Endothelial cell of umbilical vein (primary cell): ENCODE results near the gene ACSS2.

Source experiments
- CTCF ChIP-seq, 2 donors: IDR thresholded peaks; 1 replicate in 1 of 2; 2 replicates in 1 of 2; pipeline ENCODE4 v1.5.1; 2011; ENCODE audit warnings: low read length in 2 of 2, mild to moderate bottlenecking in 2 of 2, moderate library complexity in 2 of 2, control low read depth in 1 of 2, inconsistent platforms in 1 of 2, low read depth in 1 of 2; ENCODE audit not compliant: insufficient read depth in 1 of 2; ENCODE audit errors: extremely low read depth in 1 of 2
- EZH2 ChIP-seq: IDR thresholded peaks from 2 replicates; pipeline ENCODE4 v1.6.1; 2012; ENCODE audit warnings: borderline replicate concordance, low read depth, mild to moderate bottlenecking, moderate library complexity, low read length, inconsistent platforms; ENCODE audit not compliant: severe bottlenecking
- FOS ChIP-seq: IDR thresholded peaks from 2 replicates; pipeline ENCODE4 v1.6.1; 2011; ENCODE audit warnings: mild to moderate bottlenecking, low read length, moderate library complexity, borderline replicate concordance; ENCODE audit not compliant: insufficient read depth
- JUN ChIP-seq: IDR thresholded peaks from 2 replicates; pipeline ENCODE4 v1.6.1; 2011; ENCODE audit warnings: borderline replicate concordance, low read depth; ENCODE audit not compliant: insufficient read length, insufficient read depth
- MAX ChIP-seq: IDR thresholded peaks from 2 replicates; pipeline ENCODE4 v1.6.1; 2011; ENCODE audit not compliant: insufficient read depth, insufficient read length
- MYC ChIP-seq: IDR thresholded peaks from one replicate; pipeline ENCODE4 v1.6.1; 2011; ENCODE audit warnings: mild to moderate bottlenecking, low read depth, low read length
- POLR2A ChIP-seq: IDR thresholded peaks from 2 replicates; pipeline ENCODE4 v1.6.1; 2012; ENCODE audit warnings: low read depth, mild to moderate bottlenecking, control low read depth, low read length
- POLR2AphosphoS5 ChIP-seq: IDR thresholded peaks from 2 replicates; pipeline ENCODE4 v1.6.1; 2012; ENCODE audit warnings: low read depth, mild to moderate bottlenecking, control low read depth, low read length, moderate library complexity; ENCODE audit not compliant: insufficient read depth

DNA sequence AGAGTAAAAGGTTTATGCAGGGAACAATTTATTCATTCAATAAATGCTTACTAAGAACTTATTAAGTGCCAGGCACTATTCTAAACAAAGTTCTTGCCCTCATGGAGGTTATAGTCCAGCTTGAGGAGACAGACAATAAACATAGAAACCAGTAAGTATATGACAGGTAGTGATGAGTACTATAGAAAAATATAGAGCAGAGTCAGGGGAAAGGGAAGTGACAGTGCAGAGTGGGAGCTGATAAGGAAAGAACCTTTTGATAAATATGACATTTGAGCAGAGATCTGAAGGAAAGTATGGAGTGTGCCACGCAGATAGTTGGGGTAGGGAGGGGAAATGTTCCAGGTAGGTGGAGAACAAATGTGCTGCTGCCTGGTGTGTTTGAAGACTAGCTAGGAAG is 12.1 kb downstream of the ACSS2 start:
- TF ChIP-seq JUN (no peak), POLR2A (no peak), EZH2 (no peak), CTCF (IDR thresholded peaks at IDR 0.05; ENCODE audit: extremely low read depth in 1 of 2, insufficient read depth in 1 of 2, low read depth in 1 of 2, low read length in 2 of 2) (no peak), POLR2AphosphoS5 (no peak), MAX (no peak), MYC (no peak), FOS (no peak)
